Esophagus muscularis mucosa (tissue), 4 donors: ENCODE results near the gene A3GALT2.

Source experiments
- CTCF ChIP-seq, 3 experiments: fragments of 200-600 bp in 2 of 3; fragments of 450-650 bp in 1 of 3; sonication (generic) in 2 of 3; IDR thresholded peaks; one replicate each; pipeline ENCODE4 v1.5.1; 2017 to 2019; ENCODE audit warnings: antibody characterized with exemption in 3 of 3, mild to moderate bottlenecking in 2 of 3, moderate library complexity in 1 of 3
- EP300 ChIP-seq: sonication (generic); formaldehyde crosslinking; IDR thresholded peaks from one replicate; pipeline ENCODE4 v1.6.1; 2017; ENCODE audit warnings: antibody characterized with exemption
- POLR2A ChIP-seq: fragments of 450-650 bp; IDR thresholded peaks from one replicate; pipeline ENCODE4 v1.6.1; 2017; ENCODE audit warnings: antibody characterized with exemption, moderate library complexity, mild to moderate bottlenecking, low read depth
- POLR2AphosphoS5 ChIP-seq, 2 donors: sonication (generic); formaldehyde crosslinking; IDR thresholded peaks; one replicate each; pipeline ENCODE4 v1.6.1; 2017; ENCODE audit warnings: antibody characterized with exemption in 2 of 2

GRCh38 chr1:33338440-33339211 is 17.7 kb upstream of the A3GALT2 start:
- TF ChIP-seq CTCF (IDR thresholded peaks at IDR 0.05) (no peak), POLR2A (peak; percentile 31), POLR2AphosphoS5 (IDR thresholded peaks at IDR 0.05) (peak; percentile 87 to 92), EP300 (peak; percentile 97)
